ES-I3 (cell line): ENCODE data around the gene MGAT4B.
A peak's percentile ranks its signal among the peaks of the same experiment; 100 is the strongest.

ENCODE experiments used
- H3K36me3 ChIP-seq: 2 replicates; pipeline ENCODE4 v1.6.1; 2013; ENCODE audit warnings: mild to moderate bottlenecking, low read length, control low read depth, moderate library complexity; ENCODE audit not compliant: insufficient read depth
- H3K4me1 ChIP-seq: 2 replicates; pipeline ENCODE4 v1.6.1; 2013; ENCODE audit warnings: mild to moderate bottlenecking, control low read depth, low read length; ENCODE audit not compliant: insufficient read depth
- H3K9ac ChIP-seq: 2 replicates; pipeline ENCODE4 v1.6.1; 2013; ENCODE audit warnings: low read depth, mild to moderate bottlenecking, low read length, moderate library complexity
- H3K9me3 ChIP-seq: 2 replicates; pipeline ENCODE4 v1.6.1; 2013; ENCODE audit warnings: mild to moderate bottlenecking, low read length, moderate library complexity; ENCODE audit not compliant: control insufficient read depth, insufficient read depth

Gene MGAT4B

GRCh38 chr5:179805529-179806249, 977 bp downstream of the MGAT4B start:
- peak overlapping the region; percentile 88 for H3K9ac ChIP-seq
- peaks cover 9% of the 10 kb centered on the region for H3K4me1 ChIP-seq
- H3K9me3 ChIP-seq: no peaks in the 10 kb centered on the region
- no peaks in the 10 kb centered on the region for H3K36me3 ChIP-seq

- H3K9me3 ChIP-seq: no peaks in the 10 kb centered on the region
- H3K4me1 ChIP-seq: peaks cover 9% of the 10 kb centered on the region
- peak overlapping the region; percentile 88 for H3K9ac ChIP-seq
- H3K36me3 ChIP-seq: no peaks in the 10 kb centered on the region
These were observed 1.6 kb downstream of the MGAT4B start for GRCh38 chr5:179805070-179805528.

GRCh38 chr5:179804555-179804947, 2.1 kb downstream of the MGAT4B start:
- Histone ChIP-seq H3K4me1 (peaks cover 9% of the 10 kb centered on the region), H3K36me3 (no peaks in the 10 kb centered on the region), H3K9ac (no peak overlapping the region), H3K9me3 (no peaks in the 10 kb centered on the region)

- no peak overlapping the region for H3K9ac ChIP-seq
These were observed 2.8 kb downstream of the MGAT4B start for GRCh38 chr5:179803651-179804554.

GRCh38 chr5:179802950-179803562, 3.6 kb downstream of the MGAT4B start:
- Histone ChIP-seq H3K9me3 (no peaks in the 10 kb centered on the region), H3K36me3 (no peaks in the 10 kb centered on the region), H3K4me1 (peaks cover 9% of the 10 kb centered on the region), H3K9ac (no peak overlapping the region)

More at GRCh38 chr5:179803651-179804554, 2.8 kb downstream of the MGAT4B start:
- Histone ChIP-seq H3K4me1 (peaks cover 9% of the 10 kb centered on the region), H3K9me3 (no peaks in the 10 kb centered on the region), H3K36me3 (no peaks in the 10 kb centered on the region)

- H3K9me3 ChIP-seq: no peaks in the 10 kb centered on the region
- peaks cover 9% of the 10 kb centered on the region for H3K4me1 ChIP-seq
- H3K9ac ChIP-seq: no peak overlapping the region
- no peaks in the 10 kb centered on the region for H3K36me3 ChIP-seq
These were observed 4.3 kb downstream of the MGAT4B start for GRCh38 chr5:179802207-179802883.

- Histone ChIP-seq H3K9ac (no peak overlapping the region), H3K36me3 (no peaks in the 10 kb centered on the region), H3K4me1 (peaks cover 9% of the 10 kb centered on the region)
These were observed 5.1 kb downstream of the MGAT4B start for GRCh38 chr5:179801304-179802206.

GRCh38 chr5:179800696-179801201, 5.9 kb downstream of the MGAT4B start:
- Histone ChIP-seq H3K9ac (no peak overlapping the region), H3K9me3 (no peaks in the 10 kb centered on the region), H3K36me3 (no peaks in the 10 kb centered on the region), H3K4me1 (peaks cover 9% of the 10 kb centered on the region)

More at GRCh38 chr5:179801304-179802206, 5.1 kb downstream of the MGAT4B start:
- H3K9me3 ChIP-seq: no peaks in the 10 kb centered on the region

- Histone ChIP-seq H3K36me3 (no peaks in the 10 kb centered on the region), H3K9ac (no peak overlapping the region), H3K4me1 (peaks cover 9% of the 10 kb centered on the region), H3K9me3 (no peaks in the 10 kb centered on the region)
These were observed 6.5 kb downstream of the MGAT4B start for GRCh38 chr5:179800071-179800695.

- H3K4me1 ChIP-seq: peaks cover 10% of the 10 kb centered on the region
These were observed 7.1 kb downstream of the MGAT4B start for GRCh38 chr5:179799644-179799973.

GRCh38 chr5:179798771-179799643, 7.7 kb downstream of the MGAT4B start:
- Histone ChIP-seq H3K9me3 (no peaks in the 10 kb centered on the region), H3K4me1 (peaks cover 15% of the 10 kb centered on the region), H3K9ac (no peak overlapping the region)

More at GRCh38 chr5:179799644-179799973, 7.1 kb downstream of the MGAT4B start:
- Histone ChIP-seq H3K36me3 (no peaks in the 10 kb centered on the region), H3K9ac (no peak overlapping the region), H3K9me3 (no peaks in the 10 kb centered on the region)

GRCh38 chr5:179798144-179798770, 8.4 kb downstream of the MGAT4B start:
- Histone ChIP-seq H3K9ac (no peak overlapping the region), H3K36me3 (no peaks in the 10 kb centered on the region), H3K4me1 (peaks cover 14% of the 10 kb centered on the region), H3K9me3 (no peaks in the 10 kb centered on the region)

More at GRCh38 chr5:179798771-179799643, 7.7 kb downstream of the MGAT4B start:
- H3K36me3 ChIP-seq: no peaks in the 10 kb centered on the region
